IPS-18a (cell line): ENCODE data around the gene CLCF1.

Experiments
- H3K27ac ChIP-seq: one replicate; pipeline ENCODE4 v1.5.1; 2013; ENCODE audit warnings: low read length
- H3K27me3 ChIP-seq: one replicate; pipeline ENCODE4 v1.6.1; 2013; ENCODE audit warnings: mild to moderate bottlenecking, low read length; ENCODE audit not compliant: control insufficient read depth, insufficient read depth
- H3K36me3 ChIP-seq: one replicate; pipeline ENCODE4 v1.6.1; 2013; ENCODE audit warnings: low read depth, low read length; ENCODE audit not compliant: control insufficient read depth
- H3K4me1 ChIP-seq: one replicate; pipeline ENCODE4 v1.6.1; 2013; ENCODE audit warnings: low read depth, low read length; ENCODE audit not compliant: control insufficient read depth
- H3K4me3 ChIP-seq: one replicate; pipeline ENCODE4 v1.5.1; 2013; ENCODE audit warnings: low read length
- H3K9ac ChIP-seq: one replicate; pipeline ENCODE4 v1.6.1; 2013; ENCODE audit warnings: mild to moderate bottlenecking, low read length, moderate library complexity
- H3K9me3 ChIP-seq: one replicate; pipeline ENCODE4 v1.6.1; 2013; ENCODE audit warnings: low read depth, low read length; ENCODE audit not compliant: control insufficient read depth

Gene CLCF1

DNA sequence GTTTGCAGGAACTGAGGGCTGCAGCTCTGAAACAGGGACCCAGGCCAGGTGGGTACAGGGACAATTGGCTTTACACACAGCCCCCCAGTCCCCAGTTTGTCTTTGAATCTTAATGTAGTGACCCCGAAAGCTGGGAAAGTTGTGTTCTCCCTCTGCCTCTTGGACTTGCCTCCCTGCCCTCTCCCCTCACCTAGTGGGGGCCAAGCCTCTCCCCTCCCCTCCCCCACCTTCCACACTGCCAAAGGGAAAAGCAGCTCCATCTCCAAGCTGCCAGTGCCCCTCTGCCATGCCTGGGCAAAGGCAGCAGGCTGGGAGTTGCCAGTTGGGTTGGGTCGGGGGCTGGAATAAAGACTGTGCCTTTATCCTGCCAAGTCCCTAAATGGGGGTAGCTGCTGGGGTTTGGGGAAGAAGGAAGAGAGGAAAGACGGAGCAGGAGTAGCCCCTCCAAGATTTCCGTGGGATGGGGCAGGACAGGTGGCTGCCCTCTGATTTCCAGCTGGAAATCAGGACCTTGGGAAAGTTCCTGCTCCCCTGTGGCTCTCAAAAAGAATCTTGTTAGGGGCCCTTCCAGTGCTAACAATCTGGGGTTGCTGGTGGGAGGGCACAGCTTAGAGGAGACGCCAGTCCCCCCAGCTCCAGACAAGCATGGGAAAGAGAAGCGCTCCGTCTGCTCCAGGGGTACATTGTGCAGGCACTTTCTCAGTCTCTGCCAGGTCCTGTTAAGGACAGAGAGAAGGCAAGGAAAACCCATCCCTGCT, 2.8 kb upstream of the CLCF1 start:
- Histone ChIP-seq H3K27ac (no peak overlapping the region), H3K9me3 (no peaks in the 10 kb centered on the region), H3K36me3 (no peaks in the 10 kb centered on the region), H3K4me1 (peaks cover 29% of the 10 kb centered on the region), H3K4me3 (peak overlapping the region; percentile 50), H3K9ac (no peak overlapping the region), H3K27me3 (peaks cover 57% of the 10 kb centered on the region)

- Histone ChIP-seq H3K9me3 (no peaks in the 10 kb centered on the region), H3K4me1 (peaks cover 36% of the 10 kb centered on the region), H3K27ac (no peak overlapping the region), H3K36me3 (no peaks in the 10 kb centered on the region), H3K27me3 (peaks cover 65% of the 10 kb centered on the region), H3K4me3 (peak overlapping the region; percentile 50), H3K9ac (no peak overlapping the region)
These were observed 2.1 kb upstream of the CLCF1 start for GRCh38 chr11:67375320-67376055.

- Histone ChIP-seq H3K27me3 (peaks cover 72% of the 10 kb centered on the region), H3K27ac (no peak overlapping the region), H3K36me3 (no peaks in the 10 kb centered on the region), H3K4me1 (peaks cover 37% of the 10 kb centered on the region), H3K9ac (peak overlapping the region; percentile 9), H3K9me3 (no peaks in the 10 kb centered on the region), H3K4me3 (peak overlapping the region; percentile 64)
These were observed 1.3 kb upstream of the CLCF1 start for GRCh38 chr11:67374571-67375281.

GRCh38 chr11:67373648-67374570, 511 bp upstream of the CLCF1 start:
- Histone ChIP-seq H3K4me1 (peaks cover 37% of the 10 kb centered on the region), H3K27ac (no peak overlapping the region), H3K36me3 (no peaks in the 10 kb centered on the region), H3K27me3 (peaks cover 80% of the 10 kb centered on the region), H3K9me3 (no peaks in the 10 kb centered on the region), H3K9ac (peak overlapping the region; percentile 14), H3K4me3 (peak overlapping the region; percentile 64)

DNA sequence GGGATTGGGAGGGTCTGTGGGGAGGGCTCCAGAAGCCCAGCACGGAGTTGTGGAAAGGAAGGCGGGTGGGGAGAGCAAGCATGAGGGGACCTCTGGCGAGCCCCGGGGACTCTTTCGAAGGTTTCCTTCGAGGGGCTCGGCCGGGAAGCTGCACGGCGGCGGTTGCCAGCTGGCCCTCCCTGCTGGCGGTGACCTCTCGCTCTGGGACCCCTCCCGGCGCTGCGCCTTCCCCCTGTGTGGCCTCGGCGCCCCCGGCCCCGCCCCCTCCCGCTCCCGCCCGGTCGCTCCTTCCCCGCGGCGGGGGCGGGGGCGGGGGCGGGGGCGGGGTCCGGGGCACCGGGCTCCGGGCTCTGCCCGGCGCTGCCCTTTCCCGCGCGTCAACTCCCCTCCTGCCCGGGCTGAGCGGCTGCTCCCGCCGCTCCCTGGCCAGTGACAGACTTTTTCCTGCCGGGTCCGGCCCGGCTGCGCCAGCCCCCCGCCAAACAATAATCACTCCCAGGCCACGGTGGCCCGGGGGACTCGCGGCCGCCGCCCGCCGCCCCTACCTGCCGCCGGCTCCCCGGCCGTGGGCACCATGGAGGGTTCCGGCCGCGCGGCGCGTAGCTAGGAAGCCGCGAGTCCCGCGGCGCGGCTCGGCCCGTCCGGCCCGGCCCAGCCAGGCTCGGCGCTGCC, 941 bp downstream of the CLCF1 start:
- Histone ChIP-seq H3K9ac (no peak overlapping the region), H3K4me3 (peak overlapping the region; percentile 64), H3K27ac (no peak overlapping the region), H3K9me3 (no peaks in the 10 kb centered on the region), H3K4me1 (peaks cover 37% of the 10 kb centered on the region), H3K27me3 (peaks cover 83% of the 10 kb centered on the region), H3K36me3 (no peaks in the 10 kb centered on the region)

GRCh38 chr11:67371911-67372320, 1.5 kb downstream of the CLCF1 start:
- Histone ChIP-seq H3K27me3 (peaks cover 77% of the 10 kb centered on the region), H3K9me3 (no peaks in the 10 kb centered on the region), H3K9ac (no peak overlapping the region), H3K4me3 (peak overlapping the region; percentile 50), H3K4me1 (peaks cover 37% of the 10 kb centered on the region), H3K27ac (no peak overlapping the region), H3K36me3 (no peaks in the 10 kb centered on the region)

DNA sequence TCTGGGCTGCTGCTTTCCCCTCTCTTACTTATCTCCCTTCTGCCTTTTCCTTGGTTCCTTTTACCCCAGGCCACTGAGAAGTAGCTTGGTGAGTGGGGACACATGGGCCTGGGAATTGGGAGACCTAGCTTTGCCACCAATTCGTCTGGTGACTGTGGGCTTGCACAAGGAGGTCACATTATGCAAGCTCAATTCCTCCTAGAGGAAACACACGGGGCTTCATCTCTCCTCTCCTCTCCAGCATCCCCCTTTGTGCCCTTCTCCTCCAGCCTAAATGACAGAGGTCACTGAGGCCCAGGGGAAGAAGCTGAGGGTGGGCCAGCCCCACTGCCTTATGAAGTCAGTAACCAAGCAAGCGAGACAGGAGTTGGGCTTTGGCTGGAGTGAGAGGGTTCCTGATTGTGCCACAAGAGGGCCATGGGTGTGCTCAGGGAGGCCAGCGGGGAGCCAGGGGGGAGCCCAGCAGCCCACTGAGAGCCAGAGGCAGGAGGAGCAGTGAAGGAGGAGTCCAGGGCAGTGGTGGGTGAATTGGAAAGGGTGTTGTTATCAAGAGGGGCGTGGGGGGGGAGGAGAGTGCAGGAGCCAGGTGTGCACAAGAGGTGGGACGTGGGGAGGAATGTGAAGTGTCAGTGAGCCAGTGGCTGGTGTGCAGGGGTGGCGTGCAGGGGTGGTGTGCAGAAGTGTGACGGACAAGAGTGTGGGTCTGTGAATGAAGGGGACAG, 2.0 kb downstream of the CLCF1 start:
- H3K9me3 ChIP-seq, result no peaks in the 10 kb centered on the region
- peaks cover 35% of the 10 kb centered on the region for H3K4me1 ChIP-seq
- peaks cover 71% of the 10 kb centered on the region for H3K27me3 ChIP-seq
- H3K4me3 ChIP-seq, result peak overlapping the region; percentile 50
- no peak overlapping the region for H3K27ac ChIP-seq
- H3K9ac ChIP-seq, result no peak overlapping the region
- H3K36me3 ChIP-seq, result no peaks in the 10 kb centered on the region

- no peak overlapping the region for H3K27ac ChIP-seq
These were observed 2.9 kb downstream of the CLCF1 start for GRCh38 chr11:67370351-67371076.

DNA sequence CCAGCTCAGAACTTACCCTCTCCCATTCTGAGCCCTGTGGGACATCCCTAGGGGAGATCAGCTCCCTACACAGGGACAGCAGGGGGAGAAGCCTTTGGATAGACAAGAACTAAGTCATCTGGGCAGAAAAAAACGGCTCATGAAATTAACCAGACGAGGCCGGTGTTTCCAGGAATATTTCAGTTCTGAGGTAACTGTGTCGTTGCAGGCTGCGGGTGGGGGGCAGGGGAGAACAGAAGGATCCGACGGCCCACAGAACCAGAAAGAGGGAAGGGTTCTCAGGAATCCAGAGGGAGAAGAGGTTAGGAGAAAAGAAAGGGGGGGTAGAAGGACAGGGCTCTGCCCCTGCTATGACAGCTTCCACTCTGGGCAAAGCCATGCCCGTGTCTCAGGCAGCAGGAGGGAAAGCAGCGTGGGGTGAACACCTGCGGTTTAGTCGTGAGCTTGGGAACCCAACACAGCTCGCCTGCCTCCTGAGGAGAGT, 3.6 kb downstream of the CLCF1 start:
- Histone ChIP-seq H3K4me3 (no peak overlapping the region), H3K9me3 (no peaks in the 10 kb centered on the region), H3K36me3 (no peaks in the 10 kb centered on the region), H3K27me3 (peaks cover 56% of the 10 kb centered on the region), H3K27ac (no peak overlapping the region), H3K4me1 (peaks cover 25% of the 10 kb centered on the region), H3K9ac (no peak overlapping the region)

More at GRCh38 chr11:67370351-67371076, 2.9 kb downstream of the CLCF1 start:
- Histone ChIP-seq H3K9ac (no peak overlapping the region), H3K9me3 (no peaks in the 10 kb centered on the region), H3K36me3 (no peaks in the 10 kb centered on the region), H3K4me3 (no peak overlapping the region), H3K27me3 (peaks cover 63% of the 10 kb centered on the region), H3K4me1 (peaks cover 27% of the 10 kb centered on the region)
